Endothelial cell (in vitro differentiated cells): Measurements from ENCODE around the gene PAQR9. TPM values are rescaled to one million over a fixed set of nuclear protein-coding genes. Genes with fewer than 3 reads are reported as not detected.

Experiments
- DNase-seq: peaks from one replicate; pipeline ENCODE4 v3.0.0; 2021; ENCODE audit warnings: low spot score
- H3K27ac Mint-ChIP-seq: one replicate; pipeline ENCODE4 v1.8.0; 2021; ENCODE audit warnings: mixed read lengths, inconsistent platforms; ENCODE audit not compliant: unreplicated experiment
- H3K27me3 Mint-ChIP-seq: one replicate; pipeline ENCODE4 v1.8.0; 2021; ENCODE audit warnings: mild to moderate bottlenecking, moderate library complexity, mixed read lengths, inconsistent platforms; ENCODE audit not compliant: unreplicated experiment
- H3K36me3 Mint-ChIP-seq: one replicate; pipeline ENCODE4 v1.8.0; 2021; ENCODE audit warnings: mild to moderate bottlenecking, low read depth, mixed read lengths, inconsistent platforms; ENCODE audit not compliant: unreplicated experiment
- H3K4me1 Mint-ChIP-seq: one replicate; pipeline ENCODE4 v1.8.0; 2021; ENCODE audit warnings: mild to moderate bottlenecking, mixed read lengths, inconsistent platforms; ENCODE audit not compliant: unreplicated experiment
- H3K4me3 Mint-ChIP-seq: one replicate; pipeline ENCODE4 v1.8.0; 2021; ENCODE audit warnings: mild to moderate bottlenecking, mixed read lengths, inconsistent platforms; ENCODE audit not compliant: unreplicated experiment
- H3K9me3 Mint-ChIP-seq: one replicate; pipeline ENCODE4 v1.8.0; 2021; ENCODE audit warnings: mixed read lengths, inconsistent platforms; ENCODE audit not compliant: unreplicated experiment
- CTCF ChIP-seq: fragments of 200-600 bp; sonication (generic); IDR thresholded peaks from one replicate; pipeline ENCODE4 v1.5.0; 2021; ENCODE audit warnings: antibody characterized with exemption; ENCODE audit not compliant: unreplicated experiment
- total RNA-seq: library from RNA; stranded (reverse); fragmentation: NEBNext Ultra II Directional; extraction: Animal tissue kit (Norgen Biotek cat#: 25700); gene quantifications from one replicate; pipeline ENCODE4 v1.2.1, GENCODE V29; 2021; ENCODE audit not compliant: unreplicated experiment

Gene PAQR9
- total RNA-seq, 1 donor from 2014 or later = not detected

GRCh38 chr3:142940000-142940399 is 23.5 kb downstream of the PAQR9 start:
- Mint-ChIP-seq H3K9me3 (no peaks in the 10 kb centered on the region), H3K4me3 (no peak overlapping the region), H3K27ac (no peak overlapping the region), H3K27me3 (no peaks in the 10 kb centered on the region), H3K36me3 (no peaks in the 10 kb centered on the region), H3K4me1 (no peaks in the 10 kb centered on the region)
- no peak for DNase-seq
- no peak for TF ChIP-seq CTCF

- Mint-ChIP-seq H3K27ac (no peak overlapping the region), H3K36me3 (no peaks in the 10 kb centered on the region), H3K4me3 (no peak overlapping the region), H3K9me3 (no peaks in the 10 kb centered on the region), H3K27me3 (peaks cover 2% of the 10 kb centered on the region), H3K4me1 (no peaks in the 10 kb centered on the region)
- no peak for DNase-seq
- no peak for TF ChIP-seq CTCF
Observed at GRCh38 chr3:142935963-142936362, 27.5 kb downstream of the PAQR9 start.

- no peak overlapping the region for H3K4me3 Mint-ChIP-seq
- H3K27ac Mint-ChIP-seq = no peak overlapping the region
- TF ChIP-seq CTCF = no peak
- DNase-seq = no peak
- H3K27me3 Mint-ChIP-seq = peaks cover 2% of the 10 kb centered on the region
- no peaks in the 10 kb centered on the region for H3K36me3 Mint-ChIP-seq
- H3K9me3 Mint-ChIP-seq = no peaks in the 10 kb centered on the region
- H3K4me1 Mint-ChIP-seq = no peaks in the 10 kb centered on the region
Observed at GRCh38 chr3:142934887-142935269, 28.6 kb downstream of the PAQR9 start.

- Mint-ChIP-seq H3K9me3 (no peaks in the 10 kb centered on the region), H3K27ac (no peak overlapping the region), H3K4me3 (no peak overlapping the region), H3K36me3 (no peaks in the 10 kb centered on the region), H3K4me1 (no peaks in the 10 kb centered on the region), H3K27me3 (peaks cover 2% of the 10 kb centered on the region)
- DNase-seq = no peak
- TF ChIP-seq CTCF = no peak
Observed at GRCh38 chr3:142934128-142934886, 29.2 kb downstream of the PAQR9 start.

GRCh38 chr3:142931222-142931621 is 32.3 kb downstream of the PAQR9 start:
- no peak overlapping the region for H3K4me3 Mint-ChIP-seq
- no peak for DNase-seq
- H3K9me3 Mint-ChIP-seq = no peaks in the 10 kb centered on the region
- no peaks in the 10 kb centered on the region for H3K36me3 Mint-ChIP-seq
- H3K27ac Mint-ChIP-seq = no peak overlapping the region
- peaks cover 2% of the 10 kb centered on the region for H3K27me3 Mint-ChIP-seq
- TF ChIP-seq CTCF = no peak
- no peaks in the 10 kb centered on the region for H3K4me1 Mint-ChIP-seq
